Mesendoderm (in vitro differentiated cells): Measurements from ENCODE around the gene SGMS1.

Source experiments
- DNase-seq: peaks from one replicate; pipeline ENCODE4 v3.0.0; 2013
- H2AK5ac ChIP-seq: 2 replicates; pipeline ENCODE4 v1.6.1; 2013; ENCODE audit warnings: low read length, inconsistent platforms
- H2BK120ac ChIP-seq: 2 replicates; pipeline ENCODE4 v1.6.1; 2013; ENCODE audit warnings: low read depth, mild to moderate bottlenecking, low read length, moderate library complexity, mixed read lengths
- H2BK15ac ChIP-seq: replicated peaks from 2 replicates; pipeline ENCODE4 v1.6.1; 2013; ENCODE audit warnings: low read depth, mild to moderate bottlenecking, moderate library complexity
- H2BK5ac ChIP-seq: 2 replicates; pipeline ENCODE4 v1.6.1; 2013; ENCODE audit warnings: low read length, inconsistent platforms
- H3K18ac ChIP-seq: 2 replicates; pipeline ENCODE4 v1.6.1; 2013; ENCODE audit warnings: mild to moderate bottlenecking, low read length, mixed read lengths
- H3K23ac ChIP-seq: one replicate; pipeline ENCODE4 v1.6.1; 2013; ENCODE audit warnings: low read length
- H3K27ac ChIP-seq: 2 replicates; pipeline ENCODE4 v1.5.1; 2013; ENCODE audit warnings: low read depth, mild to moderate bottlenecking, inconsistent platforms, low read length, moderate library complexity
- H3K27me3 ChIP-seq: 2 replicates; pipeline ENCODE4 v1.6.1; 2013; ENCODE audit warnings: low read length, control low read depth, mild to moderate bottlenecking, inconsistent platforms; ENCODE audit not compliant: insufficient read depth, poor library complexity
- H3K36me3 ChIP-seq: 2 replicates; pipeline ENCODE4 v1.6.1; 2013; ENCODE audit warnings: low read length, inconsistent platforms; ENCODE audit not compliant: control insufficient read depth, insufficient read depth
- H3K4ac ChIP-seq: one replicate; pipeline ENCODE4 v1.6.1; 2013; ENCODE audit warnings: low read depth, mild to moderate bottlenecking, low read length, moderate library complexity
- H3K4me1 ChIP-seq: 2 replicates; pipeline ENCODE4 v1.6.1; 2013; ENCODE audit warnings: low read depth, low read length, inconsistent platforms; ENCODE audit not compliant: control insufficient read depth
- H3K4me2 ChIP-seq: 2 replicates; pipeline ENCODE4 v1.6.1; 2013; ENCODE audit warnings: low read length
- H3K4me3 ChIP-seq: 2 replicates; pipeline ENCODE4 v1.5.1; 2013; ENCODE audit warnings: mild to moderate bottlenecking, low read length
- H3K56ac ChIP-seq: one replicate; pipeline ENCODE4 v1.6.1; 2013; ENCODE audit warnings: low read length
- H3K79me1 ChIP-seq: 2 replicates; pipeline ENCODE4 v1.6.1; 2013; ENCODE audit warnings: low read length, inconsistent platforms
- H3K79me2 ChIP-seq: 2 replicates; pipeline ENCODE4 v1.6.1; 2013; ENCODE audit warnings: mild to moderate bottlenecking, low read length; ENCODE audit not compliant: control insufficient read depth, insufficient read depth
- H3K9ac ChIP-seq: 2 replicates; pipeline ENCODE4 v1.6.1; 2013; ENCODE audit warnings: low read length, inconsistent platforms
- H4K5ac ChIP-seq: one replicate; pipeline ENCODE4 v1.6.1; 2013; ENCODE audit warnings: low read length
- H4K8ac ChIP-seq: one replicate; pipeline ENCODE4 v1.6.1; 2013; ENCODE audit warnings: low read depth, mild to moderate bottlenecking, control low read depth, low read length, moderate library complexity
- WGBS: extraction: QIAGEN DNeasy Blood & Tissue Kit; methylation state at CpG from one replicate; pipeline ENCODE4 v1.1.7; 2013; ENCODE audit warnings: low lambda C conversion rate, missing lambda C conversion rate; ENCODE audit not compliant: insufficient coverage; ENCODE audit errors: extremely low coverage; 5-methylcytosine and 5-hydroxymethylcytosine counted together

SGMS1 gene

GRCh38 chr10:50280049-50280841 lies 343.5 kb downstream of the SGMS1 start:
- H2AK5ac ChIP-seq, result no peak overlapping the region
- H3K23ac ChIP-seq, result no peak overlapping the region
- no peak overlapping the region for H2BK5ac ChIP-seq
- no peak overlapping the region for H3K9ac ChIP-seq
- H3K4ac ChIP-seq, result no peak overlapping the region
- no peak overlapping the region for H3K4me3 ChIP-seq
- no CpG with 5 or more reads among the region's 5 CpGs for WGBS
- H3K79me2 ChIP-seq, result no peaks in the 10 kb centered on the region
- H3K27ac ChIP-seq, result no peak overlapping the region
- no peak overlapping the region for H3K4me2 ChIP-seq
- no peak overlapping the region for H4K5ac ChIP-seq
- H3K79me1 ChIP-seq, result no peaks in the 10 kb centered on the region
- H3K36me3 ChIP-seq, result no peaks in the 10 kb centered on the region
- H2BK120ac ChIP-seq, result no peak overlapping the region
- no peaks in the 10 kb centered on the region for H3K27me3 ChIP-seq
- H3K18ac ChIP-seq, result no peak overlapping the region
- no peak overlapping the region for H3K56ac ChIP-seq
- no peak for DNase-seq
- H2BK15ac ChIP-seq, result no peak overlapping the region
- no peaks in the 10 kb centered on the region for H3K4me1 ChIP-seq
- H4K8ac ChIP-seq, result no peak overlapping the region

- H3K36me3 ChIP-seq, result no peaks in the 10 kb centered on the region
- H3K79me1 ChIP-seq, result no peaks in the 10 kb centered on the region
- H4K8ac ChIP-seq, result no peak overlapping the region
- WGBS, result no CpG with 5 or more reads among the region's 5 CpGs
- no peak overlapping the region for H2BK5ac ChIP-seq
- no peak overlapping the region for H2BK120ac ChIP-seq
- no peak overlapping the region for H3K4me2 ChIP-seq
- H3K23ac ChIP-seq, result no peak overlapping the region
- H3K4me3 ChIP-seq, result no peak overlapping the region
- no peak overlapping the region for H3K9ac ChIP-seq
- H3K27ac ChIP-seq, result no peak overlapping the region
- no peak overlapping the region for H3K56ac ChIP-seq
- no peak overlapping the region for H2BK15ac ChIP-seq
- no peaks in the 10 kb centered on the region for H3K4me1 ChIP-seq
- H3K18ac ChIP-seq, result no peak overlapping the region
- H4K5ac ChIP-seq, result no peak overlapping the region
- H2AK5ac ChIP-seq, result no peak overlapping the region
- DNase-seq, result peak; percentile 55
- no peaks in the 10 kb centered on the region for H3K79me2 ChIP-seq
- H3K27me3 ChIP-seq, result no peaks in the 10 kb centered on the region
- no peak overlapping the region for H3K4ac ChIP-seq
Measured at GRCh38 chr10:50279489-50279888, 344.3 kb downstream of the SGMS1 start.

GRCh38 chr10:50275650-50276235 lies 348.0 kb downstream of the SGMS1 start:
- no peak overlapping the region for H2BK5ac ChIP-seq
- no peak overlapping the region for H2BK15ac ChIP-seq
- no peaks in the 10 kb centered on the region for H3K79me1 ChIP-seq
- no peaks in the 10 kb centered on the region for H3K4me1 ChIP-seq
- no peak overlapping the region for H3K4me3 ChIP-seq
- no peak overlapping the region for H4K5ac ChIP-seq
- no peak overlapping the region for H3K18ac ChIP-seq
- no peak overlapping the region for H3K4ac ChIP-seq
- no peaks in the 10 kb centered on the region for H3K27me3 ChIP-seq
- H3K4me2 ChIP-seq, result no peak overlapping the region
- H3K9ac ChIP-seq, result no peak overlapping the region
- H3K27ac ChIP-seq, result no peak overlapping the region
- no peaks in the 10 kb centered on the region for H3K36me3 ChIP-seq
- peak; percentile 37 for DNase-seq
- no peaks in the 10 kb centered on the region for H3K79me2 ChIP-seq
- no peak overlapping the region for H4K8ac ChIP-seq
- no peak overlapping the region for H3K56ac ChIP-seq
- H2AK5ac ChIP-seq, result no peak overlapping the region
- H3K23ac ChIP-seq, result no peak overlapping the region
- WGBS, result no CpG with 5 or more reads among the region's 3 CpGs
- H2BK120ac ChIP-seq, result no peak overlapping the region

GRCh38 chr10:50272531-50272930 lies 351.2 kb downstream of the SGMS1 start:
- Histone ChIP-seq H3K4me2 (no peak overlapping the region), H4K8ac (no peak overlapping the region)

GRCh38 chr10:50271564-50272250 lies 352.0 kb downstream of the SGMS1 start:
- Histone ChIP-seq H3K4ac (no peak overlapping the region), H3K56ac (no peak overlapping the region), H4K5ac (no peak overlapping the region), H3K18ac (no peak overlapping the region), H4K8ac (no peak overlapping the region), H2BK5ac (no peak overlapping the region), H3K4me1 (no peaks in the 10 kb centered on the region), H3K9ac (no peak overlapping the region), H2BK15ac (no peak overlapping the region), H3K36me3 (no peaks in the 10 kb centered on the region), H3K23ac (no peak overlapping the region), H2BK120ac (no peak overlapping the region), H3K27ac (no peak overlapping the region), H3K27me3 (no peaks in the 10 kb centered on the region), H3K79me2 (no peaks in the 10 kb centered on the region), H3K79me1 (no peaks in the 10 kb centered on the region), H2AK5ac (no peak overlapping the region), H3K4me2 (no peak overlapping the region), H3K4me3 (no peak overlapping the region)
- no CpG with 5 or more reads among the region's 3 CpGs for WGBS
- DNase-seq, result peak; percentile 14

More at GRCh38 chr10:50272531-50272930, 351.2 kb downstream of the SGMS1 start:
- Histone ChIP-seq H3K79me1 (no peaks in the 10 kb centered on the region), H2AK5ac (no peak overlapping the region), H3K79me2 (no peaks in the 10 kb centered on the region), H3K18ac (no peak overlapping the region), H3K23ac (no peak overlapping the region), H3K4me1 (no peaks in the 10 kb centered on the region), H2BK120ac (no peak overlapping the region), H2BK15ac (no peak overlapping the region), H3K27me3 (no peaks in the 10 kb centered on the region), H3K56ac (no peak overlapping the region), H3K4ac (no peak overlapping the region), H3K4me3 (no peak overlapping the region), H3K9ac (no peak overlapping the region), H3K36me3 (no peaks in the 10 kb centered on the region), H3K27ac (no peak overlapping the region), H2BK5ac (no peak overlapping the region), H4K5ac (no peak overlapping the region)
- no peak for DNase-seq
- no CpG with 5 or more reads among the region's 7 CpGs for WGBS
